ENCODE data around the gene TEF.
"Not testable (repeated sequence)": the region's sequence is repeated elsewhere in the genome, so short reads cannot be mapped to it uniquely, and the experiment has no call there.

Gene TEF

DNA sequence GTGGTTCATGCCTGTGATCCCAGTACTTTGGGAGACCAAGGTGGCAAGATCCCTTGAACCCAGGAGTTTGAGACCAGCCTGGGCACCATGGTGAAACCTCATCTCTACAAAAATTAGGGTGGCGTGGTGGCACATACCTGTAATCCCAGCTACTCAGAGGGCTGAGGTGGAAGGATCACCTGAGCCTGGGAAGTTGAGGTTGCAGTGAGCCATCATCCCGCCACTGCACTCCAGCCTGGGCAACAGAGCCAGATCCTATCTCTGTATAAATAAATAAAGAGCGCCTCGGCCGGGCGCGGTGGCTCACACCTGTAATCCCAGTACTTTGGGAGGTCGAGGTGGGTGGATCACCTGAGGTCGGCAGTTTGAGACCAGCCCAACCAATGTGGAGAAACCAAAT, 37.0 kb downstream of the TEF start:
- no peak for DNase-seq

DNA sequence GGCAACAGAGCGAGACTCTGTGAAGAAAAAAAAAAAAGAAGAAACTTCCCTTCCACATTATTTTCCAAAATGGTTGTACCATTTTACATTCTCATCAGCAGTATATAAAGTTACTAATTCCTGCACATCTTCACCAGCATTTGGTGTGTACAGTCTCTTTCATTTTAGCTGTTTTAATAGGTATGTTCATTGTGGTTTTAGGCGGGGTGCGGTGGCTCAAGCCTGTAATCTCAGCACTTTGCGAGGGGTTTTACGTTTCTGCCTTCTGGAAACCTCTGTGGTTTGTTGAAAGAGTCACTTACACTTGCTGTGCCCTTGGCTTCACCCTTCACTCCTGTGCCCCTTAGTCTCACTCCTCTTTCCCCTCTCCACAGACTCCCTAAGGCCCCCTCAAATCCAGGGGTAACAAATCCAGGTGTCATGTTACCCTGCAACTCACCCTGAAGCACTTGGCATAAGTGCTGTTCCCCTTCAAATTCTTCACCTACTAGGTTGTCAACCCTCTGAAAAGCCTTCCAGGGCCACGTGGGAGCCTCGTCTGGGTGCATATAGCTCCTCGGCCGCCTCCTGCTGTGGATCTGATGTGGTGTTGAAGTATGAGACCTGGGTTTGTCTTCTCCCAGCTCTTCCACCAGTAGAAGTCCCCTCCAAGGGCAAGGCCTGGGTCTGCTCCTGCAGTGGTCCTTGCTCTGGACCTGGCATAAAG, 44.1 kb downstream of the TEF start:
- no peak for DNase-seq

DNA sequence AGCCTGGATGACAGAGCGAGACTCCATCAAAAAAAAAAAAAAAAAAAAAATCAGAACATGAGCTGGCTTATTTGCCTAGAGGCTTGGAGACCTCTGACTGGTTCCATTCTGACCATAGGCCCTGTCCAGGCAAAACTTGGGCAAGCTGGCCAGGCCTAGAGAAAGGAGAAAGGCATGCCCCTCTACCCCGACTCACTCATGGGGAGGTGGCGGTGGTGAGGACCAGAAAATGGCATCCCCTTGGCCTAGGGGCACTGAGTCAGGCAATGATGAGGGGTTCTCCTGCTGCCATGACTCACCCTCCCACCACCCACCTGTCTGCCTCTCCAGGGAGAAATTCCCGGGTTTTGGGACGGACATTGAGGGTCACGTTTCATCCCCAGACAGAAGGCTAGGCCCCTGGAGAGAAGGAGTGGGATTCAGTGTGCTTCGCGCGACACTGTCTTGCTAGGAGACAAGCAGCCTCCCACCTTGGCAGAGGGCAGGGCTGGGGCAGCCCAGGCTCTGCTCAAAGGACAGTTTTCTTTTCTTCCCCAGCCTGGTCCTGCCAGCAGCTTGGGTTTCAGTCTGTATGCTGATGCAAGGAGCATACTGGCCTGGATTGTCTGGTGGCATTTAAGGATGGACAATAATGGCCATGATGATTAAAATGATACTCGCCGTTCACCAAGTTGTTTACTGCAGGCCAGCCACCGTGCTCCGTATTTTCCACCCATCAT, 47.6 kb downstream of the TEF start:
- DNase-seq: no peak

DNA sequence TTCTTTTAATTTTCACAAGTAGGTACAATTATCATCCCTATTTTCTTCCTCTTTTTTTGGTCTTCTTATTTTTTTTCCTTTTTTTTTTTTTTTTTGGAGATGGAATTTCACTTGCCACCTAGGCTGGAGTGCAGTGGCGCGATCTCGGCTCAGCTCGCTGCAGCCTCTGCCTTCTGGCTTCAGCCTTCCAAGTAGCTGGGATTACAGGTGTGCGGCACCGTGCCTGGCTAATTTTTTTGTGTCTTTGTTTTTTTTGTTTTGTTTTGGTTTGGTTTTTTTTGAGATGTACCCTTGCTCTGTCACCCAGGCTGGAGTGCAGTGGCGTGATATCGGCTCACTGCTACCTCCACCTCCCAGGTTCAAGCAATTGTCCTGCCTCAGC, 48.2 kb downstream of the TEF start:
- DNase-seq: no peak

DNA sequence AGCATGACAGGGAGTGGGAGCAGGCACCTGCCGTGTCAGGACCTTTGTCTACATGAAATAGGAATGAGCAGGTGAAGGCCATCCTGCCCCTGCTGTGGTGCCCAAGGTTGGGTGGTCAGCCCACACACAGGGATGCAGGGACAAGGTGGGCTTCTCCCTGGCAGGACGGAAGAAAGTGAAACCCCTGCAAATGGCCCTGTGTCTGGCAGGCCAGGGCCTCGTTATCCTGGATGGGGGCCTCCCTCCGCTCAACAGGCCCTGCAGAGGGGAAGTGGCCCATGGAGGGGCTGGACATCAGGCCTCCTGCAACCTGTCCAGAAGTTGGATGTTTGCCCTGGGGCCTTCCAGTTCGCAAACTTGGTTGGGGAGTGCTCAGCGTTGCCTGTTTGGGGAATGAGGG, 49.9 kb downstream of the TEF start:
- no peak for DNase-seq

DNA sequence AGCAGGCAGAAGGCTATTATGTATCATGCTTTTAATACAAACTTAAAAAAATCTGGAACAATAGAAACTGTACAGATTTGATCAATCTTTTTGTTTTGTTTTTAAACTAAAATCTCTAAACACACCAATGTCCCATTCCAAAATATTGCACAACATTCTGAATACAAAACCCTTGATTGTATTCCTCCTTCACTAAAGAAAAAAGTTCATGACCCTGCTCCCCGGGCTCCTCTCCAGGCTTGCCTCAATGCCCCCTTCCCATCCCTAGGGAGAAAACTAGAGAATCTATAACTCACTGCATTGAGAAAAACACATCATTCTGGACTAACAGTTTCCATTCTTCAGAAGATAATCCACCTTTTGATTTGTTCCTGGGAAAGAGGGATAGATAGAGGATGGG, 51.7 kb downstream of the TEF start:
- DNase-seq: not testable (repeated sequence)

DNA sequence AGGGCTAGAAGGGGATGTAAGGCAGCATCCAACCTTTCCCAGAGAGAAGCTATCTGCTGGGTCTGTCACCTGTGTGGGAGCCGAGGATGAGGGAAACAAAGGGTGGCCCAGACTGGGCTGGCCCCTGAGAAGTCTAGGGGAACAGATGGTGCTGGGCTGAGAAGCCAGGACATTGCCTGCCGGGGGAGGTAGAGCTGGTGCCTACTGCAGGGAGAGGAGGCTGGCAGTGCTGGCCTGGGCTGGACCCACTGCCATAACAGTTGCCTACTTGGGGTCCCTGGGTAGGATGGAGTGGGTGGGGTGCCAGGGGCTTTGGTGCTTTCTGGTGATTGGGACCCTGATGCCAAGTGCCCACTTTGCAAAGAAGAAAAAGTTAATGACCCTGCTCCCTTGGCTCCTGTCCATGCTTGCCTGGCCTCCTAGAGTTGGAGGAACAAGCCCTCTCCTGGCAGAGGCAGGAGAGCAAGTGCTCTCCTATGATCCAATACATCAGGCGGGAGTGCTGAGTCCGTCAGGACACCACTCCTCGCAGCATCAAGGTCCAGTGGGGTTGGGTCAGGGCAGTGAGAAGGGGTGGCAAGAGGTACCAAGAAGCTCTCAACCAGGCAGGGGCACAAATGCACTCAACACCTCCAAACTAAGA, 52.7 kb downstream of the TEF start:
- not testable (repeated sequence) for DNase-seq

DNA sequence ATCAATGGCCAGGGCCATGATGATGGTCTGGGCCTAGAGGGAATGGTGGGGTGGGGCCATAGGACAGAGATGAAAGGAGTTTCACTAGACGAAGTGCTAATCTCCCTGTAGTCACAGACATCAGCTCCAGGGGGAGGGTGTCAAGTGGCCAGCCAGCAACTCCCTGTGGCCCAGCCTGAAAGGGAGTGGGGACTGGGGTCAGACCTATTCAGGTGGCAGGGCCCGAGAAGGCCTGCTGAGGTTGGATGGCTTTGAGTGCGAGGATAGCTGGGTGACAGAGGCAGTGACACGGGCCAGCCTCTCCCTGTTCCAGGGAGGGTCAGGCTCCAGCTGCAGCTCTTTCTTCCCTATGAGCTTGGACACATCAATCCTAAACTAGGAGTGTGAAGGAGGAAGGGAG, 53.8 kb downstream of the TEF start:
- DNase-seq: no peak

DNA sequence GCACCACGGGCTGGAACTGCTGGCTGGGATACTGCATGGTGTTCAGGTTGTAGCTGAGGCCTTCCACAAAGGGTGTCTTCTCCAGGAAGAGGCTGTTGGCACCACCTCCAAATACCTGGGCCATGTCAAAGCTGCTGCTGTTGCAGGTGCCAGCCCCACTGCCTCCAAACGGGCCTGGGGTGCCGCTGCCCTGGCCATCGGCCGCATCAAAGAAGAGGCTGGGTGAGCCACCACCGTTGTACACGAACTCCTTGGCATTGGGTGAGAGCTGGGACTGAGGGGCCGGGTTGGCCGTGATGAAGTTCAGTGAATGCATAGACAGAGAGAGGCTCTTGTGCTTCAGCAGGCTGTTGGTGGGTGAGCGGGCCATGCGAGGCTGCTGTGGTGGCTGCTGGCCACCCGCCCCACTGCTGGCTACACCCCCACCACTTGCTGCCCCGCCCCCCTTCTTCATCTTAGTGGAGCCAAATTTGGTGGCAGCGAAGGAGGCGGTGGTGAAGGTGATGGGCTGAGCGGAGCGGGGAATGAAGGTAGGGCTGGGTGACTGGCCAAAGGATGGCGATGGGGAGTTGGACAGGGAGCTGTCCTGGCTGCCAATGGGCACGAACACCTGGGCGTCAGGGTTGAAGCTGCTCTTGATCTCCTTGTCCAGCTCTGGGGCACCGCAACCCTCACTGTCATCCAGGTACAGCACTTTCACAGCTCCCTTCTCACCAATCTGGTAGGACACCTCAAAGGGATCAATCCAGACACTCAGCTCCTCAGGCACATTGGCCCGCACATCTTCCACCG, 54.8 kb downstream of the TEF start:
- no peak for DNase-seq

DNA sequence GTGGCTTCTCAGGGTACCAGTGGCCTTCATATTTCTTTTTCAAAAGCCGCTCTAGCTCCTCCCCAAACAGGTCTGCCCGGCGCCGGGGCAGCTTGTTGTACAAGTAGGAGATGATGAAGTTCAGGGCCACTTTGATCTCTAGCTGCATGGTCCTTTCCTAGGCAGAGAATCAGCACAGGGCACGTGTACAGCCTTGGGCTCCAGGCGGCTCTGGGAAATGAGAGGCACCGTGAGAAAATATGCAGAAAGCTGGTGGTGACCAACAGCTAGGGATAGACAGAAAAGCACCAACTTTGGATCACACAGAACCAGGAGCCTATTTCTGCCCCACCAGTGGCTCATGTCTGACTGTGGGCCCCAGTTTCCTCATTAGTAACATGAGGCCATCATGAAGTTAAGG, 55.5 kb downstream of the TEF start:
- no peak for DNase-seq

DNA sequence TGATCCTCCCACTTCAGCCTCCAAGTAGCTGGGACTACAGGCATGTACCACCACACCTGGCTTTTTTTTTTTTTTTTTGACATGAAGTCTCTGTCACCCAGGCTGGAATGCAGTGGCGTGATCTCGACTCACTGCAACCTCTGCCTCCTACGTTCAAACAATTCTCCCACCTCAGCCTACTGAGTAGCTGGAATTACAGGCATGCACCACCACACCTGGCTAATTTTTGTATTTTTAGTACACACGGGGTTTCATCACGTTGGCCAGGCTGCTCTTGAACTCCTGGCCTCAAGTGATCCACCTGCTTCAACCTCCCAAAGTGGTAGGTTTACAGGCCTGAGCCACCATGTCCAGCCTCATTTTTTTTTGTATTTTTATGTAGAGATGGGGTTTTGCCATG, 58.8 kb downstream of the TEF start:
- DNase-seq: not testable (repeated sequence)

DNA sequence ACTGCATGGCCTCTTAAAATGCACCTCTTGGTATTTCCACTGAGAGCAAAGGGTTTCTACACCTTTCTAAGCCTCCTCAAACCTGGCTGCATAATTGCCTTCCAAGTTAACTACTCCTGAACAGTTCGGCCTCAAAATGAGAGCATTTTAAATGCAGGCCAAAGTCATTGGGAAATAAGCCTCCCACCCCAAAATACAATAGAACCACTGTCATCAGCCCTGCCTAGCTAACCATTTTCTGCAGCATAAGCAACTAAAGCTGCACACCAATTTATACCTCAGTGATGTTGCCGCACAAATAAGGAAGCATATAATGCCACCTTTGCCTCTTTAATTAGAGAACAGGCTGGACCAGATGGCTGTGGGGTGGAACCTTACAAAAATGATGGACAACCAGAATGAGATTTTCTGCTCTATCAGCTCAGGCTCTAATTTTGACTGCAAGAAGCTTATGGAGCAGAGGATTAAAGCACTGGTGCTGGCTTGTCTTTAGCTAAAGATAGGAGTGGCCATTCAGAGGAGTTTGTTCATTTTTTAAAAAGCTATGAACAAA, 60.6 kb downstream of the TEF start:
- no peak for DNase-seq

DNA sequence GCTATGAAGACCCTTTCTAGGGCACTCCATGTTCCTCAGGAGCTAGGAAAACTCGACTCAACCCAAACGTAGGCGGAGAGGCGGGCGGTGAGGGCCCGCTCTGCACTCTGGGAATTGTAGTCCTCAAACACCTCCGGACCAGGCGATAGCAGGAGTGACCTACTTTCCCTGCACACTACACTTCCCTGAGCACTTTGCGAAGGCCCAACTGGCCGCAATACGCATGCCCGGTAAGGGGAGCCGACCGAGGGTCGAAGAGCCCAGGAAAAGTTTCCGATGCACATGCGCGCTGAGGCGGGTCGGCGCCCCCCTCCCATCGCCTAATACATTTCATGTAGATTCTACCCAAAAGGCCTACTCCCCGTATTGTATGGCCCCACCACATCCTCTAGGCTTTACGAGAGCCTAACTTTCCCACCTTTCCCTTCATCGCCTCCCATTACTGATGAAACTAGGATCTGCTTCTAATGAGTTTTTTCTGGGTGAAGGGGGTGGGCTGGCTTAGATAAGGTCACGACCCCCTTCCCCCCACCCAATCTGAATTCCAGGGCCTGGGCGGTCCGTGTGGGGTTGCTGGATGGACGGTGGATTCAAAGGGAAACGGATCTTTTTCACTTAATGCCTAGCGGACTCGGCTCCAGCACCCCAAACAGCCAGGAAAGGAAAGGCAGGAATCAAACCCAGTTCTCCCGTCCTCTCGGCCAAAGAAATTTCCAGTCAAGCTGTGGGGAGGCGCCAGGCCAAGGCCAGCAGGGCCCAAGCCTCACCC, 62.8 kb downstream of the TEF start:
- DNase-seq: peak; percentile 79

DNA sequence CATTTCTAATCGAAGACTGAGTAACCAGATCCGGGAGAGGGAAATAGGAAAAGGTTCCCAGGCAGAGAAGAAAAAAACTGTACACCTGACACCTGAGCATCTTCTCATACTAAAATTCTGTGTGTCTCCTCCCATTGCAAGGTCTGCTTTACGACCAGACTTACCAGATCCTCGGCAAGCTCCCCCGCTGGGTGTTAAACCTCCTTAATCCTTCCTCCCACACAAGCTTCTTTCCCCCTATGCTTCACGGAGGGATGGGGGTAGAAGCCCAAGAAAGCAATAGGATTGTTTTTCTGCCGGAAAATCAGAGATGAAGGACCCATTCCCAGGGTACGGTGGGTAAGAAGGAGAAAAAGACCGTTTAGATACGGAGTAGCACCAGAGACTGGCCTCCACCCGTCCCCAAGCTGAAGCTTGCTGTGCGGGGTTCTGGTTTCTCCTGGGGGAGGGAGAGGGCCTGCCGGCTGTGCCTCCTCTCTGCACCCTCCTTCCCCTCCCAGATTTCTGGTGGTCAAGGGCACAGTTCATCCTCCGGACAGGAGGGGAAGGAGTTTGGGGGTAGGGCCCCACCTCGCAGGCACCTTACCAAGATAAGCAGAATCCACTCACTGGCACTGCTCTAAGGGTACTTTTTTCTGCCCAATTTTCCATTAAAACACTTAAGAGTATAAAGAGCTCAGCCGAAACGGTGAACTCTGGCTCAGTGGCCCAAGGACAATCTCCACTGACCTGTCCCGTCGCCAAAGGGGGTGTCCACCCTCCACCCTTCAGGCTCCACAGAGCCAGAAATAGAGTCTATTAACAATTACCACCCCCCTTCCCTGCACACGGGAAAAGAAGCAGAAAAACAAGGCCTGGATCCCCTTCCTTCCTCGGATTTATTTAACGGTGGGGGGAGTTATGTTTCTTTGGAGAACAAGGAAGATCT, 63.7 kb downstream of the TEF start:
- DNase-seq: no peak

DNA sequence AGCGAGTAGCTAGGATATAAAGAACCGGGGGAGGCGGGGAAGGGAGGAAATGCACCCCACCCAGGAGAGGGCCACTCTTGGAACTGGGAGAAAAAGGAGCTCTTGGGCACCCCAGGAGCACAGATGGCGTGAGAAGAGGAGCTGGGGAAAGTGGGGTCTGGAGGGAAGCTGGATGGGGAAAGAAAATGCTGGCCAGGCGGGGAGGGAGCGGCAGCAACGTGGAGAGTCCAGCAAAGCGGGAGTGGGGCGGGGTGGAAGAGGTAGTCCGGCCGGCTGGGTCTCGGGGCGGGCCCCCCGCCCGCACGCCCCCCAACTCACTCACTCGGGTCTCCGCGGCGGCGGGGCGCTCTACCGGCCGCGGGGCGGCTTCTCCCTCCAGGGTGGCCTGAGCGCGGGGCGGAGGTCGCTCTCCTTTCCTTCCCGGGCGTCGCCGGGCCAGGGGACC, 64.3 kb downstream of the TEF start:
- no peak for DNase-seq

DNA sequence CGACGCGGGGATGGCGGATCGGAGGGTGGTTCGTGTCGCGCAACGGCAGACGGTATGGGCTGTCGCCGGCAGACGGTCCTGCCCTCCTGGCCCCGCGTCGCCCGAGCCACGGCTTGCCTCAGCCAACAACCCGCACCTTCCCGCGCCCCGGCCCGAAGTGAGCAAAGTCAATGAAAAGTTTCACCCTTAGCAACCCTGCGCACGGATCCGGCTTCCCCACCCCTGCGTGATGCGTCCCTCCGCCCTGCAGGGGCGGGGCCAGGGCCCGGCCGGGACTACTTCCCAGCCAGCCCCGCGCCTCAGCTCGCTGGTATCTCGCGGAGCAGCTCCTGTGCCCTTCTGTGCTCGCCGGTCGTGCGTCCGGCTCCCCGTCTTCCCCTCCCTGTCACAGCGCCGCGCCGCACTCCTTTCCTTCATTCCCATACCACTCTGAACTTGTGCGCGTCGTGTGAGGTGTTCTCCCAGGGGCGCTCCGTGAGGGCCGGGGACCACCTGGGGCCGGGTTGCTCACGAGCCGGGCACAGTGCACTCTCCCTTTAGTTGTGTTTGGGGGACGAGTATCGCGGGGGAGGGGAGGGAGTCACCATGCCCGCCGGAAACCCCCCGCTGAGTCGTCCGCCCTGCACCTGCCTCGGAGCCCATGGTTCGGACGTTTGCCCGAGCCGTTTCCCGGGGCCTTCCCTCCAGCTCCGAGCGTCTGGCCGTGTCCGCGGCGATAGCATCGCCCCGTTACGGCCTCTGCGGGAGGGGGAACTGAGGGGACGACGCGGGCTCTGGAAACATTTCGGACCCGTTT, 65.1 kb downstream of the TEF start, which contains the start of gene TOB2:
Gene TOB2 (minus strand): TSS at position 163 of the 796 bp plus-strand sequence. CDS start 9,456 bp downstream, outside the sequence.
- peak; percentile 94 for DNase-seq

DNA sequence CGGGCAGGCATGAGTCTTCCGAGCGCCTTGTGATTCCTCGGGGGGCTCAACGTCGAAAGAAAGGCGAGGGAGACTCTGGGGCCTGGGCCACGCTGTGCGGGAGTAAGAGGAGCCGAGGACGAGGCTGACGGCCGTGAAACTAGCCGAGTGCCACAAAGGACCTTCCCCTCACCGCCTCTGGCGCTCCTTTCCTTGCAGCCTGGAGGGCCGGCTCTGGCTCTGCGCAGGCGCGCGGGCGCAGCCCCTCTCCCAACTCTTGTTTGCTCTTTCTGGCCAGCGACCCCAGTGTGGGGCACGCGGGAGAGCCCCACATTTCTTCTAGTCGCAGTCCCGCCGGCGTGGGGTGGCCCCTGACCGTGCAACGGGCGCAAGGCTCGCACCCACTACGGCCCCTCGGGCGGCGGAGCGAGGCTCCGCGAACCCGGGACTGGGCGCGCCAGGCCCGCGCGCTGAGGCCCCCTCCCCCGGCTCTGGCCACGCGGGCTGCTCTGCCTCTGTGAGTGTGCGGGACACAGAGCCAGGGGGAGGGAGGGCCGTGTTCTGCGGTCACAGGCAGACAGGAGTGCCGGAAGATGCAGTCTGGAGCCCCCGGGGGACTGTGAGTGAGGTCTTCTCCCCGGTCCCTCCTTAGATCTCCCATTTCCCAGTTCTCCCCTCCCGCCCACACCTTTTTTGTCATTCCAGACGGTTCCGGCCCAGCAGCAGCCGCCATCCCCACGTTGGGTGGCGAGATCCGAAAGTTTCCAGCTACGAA, 65.9 kb downstream of the TEF start:
- peak; percentile 94 for DNase-seq

DNA sequence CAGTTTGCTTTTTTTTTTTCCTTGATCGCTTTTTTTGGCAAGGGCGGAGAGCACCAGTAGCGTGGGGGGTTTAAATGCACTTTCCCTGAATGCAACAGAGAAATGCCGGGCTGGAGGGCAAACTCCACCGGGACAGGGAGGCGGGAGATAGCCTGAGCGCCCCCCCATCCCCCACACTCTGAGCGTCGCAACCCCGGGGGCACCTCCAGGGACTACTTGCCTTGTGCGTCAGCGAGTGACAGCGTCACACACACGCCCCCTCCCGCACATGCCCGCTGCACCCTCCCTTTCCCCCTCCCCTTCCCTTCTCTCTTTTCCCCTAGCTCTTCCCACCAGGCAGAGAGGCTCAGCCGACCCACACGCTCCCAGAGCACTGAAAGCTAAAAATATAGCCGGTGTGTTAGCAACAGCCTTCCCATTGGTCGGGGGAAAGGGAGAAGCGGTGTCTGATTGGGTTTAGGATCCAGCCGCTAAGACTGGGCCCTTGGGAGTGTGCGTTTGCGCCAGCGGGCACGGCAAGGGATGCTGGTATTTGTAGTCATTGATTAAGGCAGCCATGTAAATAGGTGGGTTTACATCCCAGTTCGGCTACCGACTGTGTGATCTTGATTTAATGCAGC, 66.6 kb downstream of the TEF start:
- DNase-seq: peak; percentile 91

All from right kidney (tissue), 1 donor.